ENCODE results near the gene BTNL8.
A peak's percentile ranks its signal among the peaks of the same experiment; 100 is the strongest.

Gene BTNL8

GRCh38 chr5:180853121-180853847 is 45.7 kb upstream of the BTNL8 start:
- Histone ChIP-seq H2BK12ac (ENCODE audit: low read length in 2 of 2) (no peak overlapping the region), H2BK5ac (ENCODE audit: low read depth, low read length, poor library complexity, severe bottlenecking) (no peak overlapping the region)
- WGBS = 93% methylated on average over 12 of the region's 13 CpGs

GRCh38 chr5:180853848-180854176 is 45.1 kb upstream of the BTNL8 start:
- no peak overlapping the region for H3K4me3 ChIP-seq (ENCODE audit: insufficient read depth in 1 of 2, low read depth in 1 of 2, low read length in 2 of 2)
- no peak overlapping the region for H2AFZ ChIP-seq (ENCODE audit: low read depth, low read length)
- no peak overlapping the region for H3K4ac ChIP-seq (ENCODE audit: low read depth in 1 of 2, low read length in 2 of 2)
- no peak overlapping the region for H2BK15ac ChIP-seq (ENCODE audit: low read depth, poor library complexity, severe bottlenecking)
- H3K9me3 ChIP-seq (ENCODE audit: control insufficient read depth, low read length) = peaks cover 26% of the 10 kb centered on the region
- no peak for DNase-seq
- no peak overlapping the region for H2BK120ac ChIP-seq (ENCODE audit: low read depth, low read length)
- H3K27me3 ChIP-seq (ENCODE audit: control insufficient read depth in 1 of 2, insufficient read depth in 1 of 2, low read length in 2 of 2) = no peaks in the 10 kb centered on the region
- no peak overlapping the region for H4K91ac ChIP-seq (ENCODE audit: low read length)
- H3K4me2 ChIP-seq (ENCODE audit: low read length, poor library complexity, severe bottlenecking) = no peak overlapping the region
- peaks cover 36% of the 10 kb centered on the region for H3K79me1 ChIP-seq (replicated peaks; ENCODE audit: low read length, poor library complexity, severe bottlenecking)
- no peak overlapping the region for H4K8ac ChIP-seq (ENCODE audit: low read length)
- H3K4me1 ChIP-seq (ENCODE audit: control insufficient read depth, insufficient read depth, low read depth, low read length) = no peaks in the 10 kb centered on the region
- no peak overlapping the region for H3K9ac ChIP-seq (ENCODE audit: low read length)
- no peak overlapping the region for H2BK5ac ChIP-seq (ENCODE audit: low read depth, low read length, poor library complexity, severe bottlenecking)
- H3K36me3 ChIP-seq (ENCODE audit: control insufficient read depth in 1 of 2, insufficient read depth in 2 of 2, low read depth in 1 of 2, low read length in 2 of 2) = peaks cover 30 to 62% of the 10 kb centered on the region in 2 experiments
- WGBS = 88% methylated on average over 1 of the region's 1 CpG
- no peak overlapping the region for H2AK5ac ChIP-seq (ENCODE audit: low read length, severe bottlenecking)
- H3K23ac ChIP-seq (ENCODE audit: low read length in 2 of 2) = no peak overlapping the region
- no peak overlapping the region for H3K18ac ChIP-seq (ENCODE audit: low read depth in 1 of 2, low read length in 2 of 2)
- H3K27ac ChIP-seq (ENCODE audit: low read length, poor library complexity, severe bottlenecking) = no peak overlapping the region
- H3K14ac ChIP-seq (ENCODE audit: low read length in 2 of 2) = no peak overlapping the region
- H2BK12ac ChIP-seq (ENCODE audit: low read length in 2 of 2) = no peak overlapping the region

More at GRCh38 chr5:180853121-180853847, 45.7 kb upstream of the BTNL8 start:
- H3K79me1 ChIP-seq (replicated peaks; ENCODE audit: low read length, poor library complexity, severe bottlenecking) = peaks cover 33% of the 10 kb centered on the region
- no peak overlapping the region for H3K4ac ChIP-seq (ENCODE audit: low read depth in 1 of 2, low read length in 2 of 2)
- no peaks in the 10 kb centered on the region for H3K27me3 ChIP-seq (ENCODE audit: control insufficient read depth in 1 of 2, insufficient read depth in 1 of 2, low read length in 2 of 2)
- no peak overlapping the region for H3K18ac ChIP-seq (ENCODE audit: low read depth in 1 of 2, low read length in 2 of 2)
- DNase-seq = no peak
- H2BK15ac ChIP-seq (ENCODE audit: low read depth, poor library complexity, severe bottlenecking) = no peak overlapping the region
- no peak overlapping the region for H3K27ac ChIP-seq (ENCODE audit: low read length, poor library complexity, severe bottlenecking)
- no peak overlapping the region for H2AK5ac ChIP-seq (ENCODE audit: low read length, severe bottlenecking)
- H4K91ac ChIP-seq (ENCODE audit: low read length) = no peak overlapping the region
- H3K4me3 ChIP-seq (ENCODE audit: insufficient read depth in 1 of 2, low read depth in 1 of 2, low read length in 2 of 2) = no peak overlapping the region
- H3K23ac ChIP-seq (ENCODE audit: low read length in 2 of 2) = no peak overlapping the region
- no peaks in the 10 kb centered on the region for H3K4me1 ChIP-seq (ENCODE audit: control insufficient read depth, insufficient read depth, low read depth, low read length)
- no peak overlapping the region for H3K4me2 ChIP-seq (ENCODE audit: low read length, poor library complexity, severe bottlenecking)
- H4K8ac ChIP-seq (ENCODE audit: low read length) = no peak overlapping the region
- no peak overlapping the region for H3K9ac ChIP-seq (ENCODE audit: low read length)
- H3K14ac ChIP-seq (ENCODE audit: low read length in 2 of 2) = no peak overlapping the region
- peaks cover 32 to 67% of the 10 kb centered on the region in 2 experiments for H3K36me3 ChIP-seq (ENCODE audit: control insufficient read depth in 1 of 2, insufficient read depth in 2 of 2, low read depth in 1 of 2, low read length in 2 of 2)
- peaks cover 32% of the 10 kb centered on the region for H3K9me3 ChIP-seq (ENCODE audit: control insufficient read depth, low read length)
- no peak overlapping the region for H2BK120ac ChIP-seq (ENCODE audit: low read depth, low read length)
- H2AFZ ChIP-seq (ENCODE audit: low read depth, low read length) = no peak overlapping the region

- WGBS = over 99% methylated on average over 5 of the region's 6 CpGs
- Histone ChIP-seq H3K9me3 (ENCODE audit: control insufficient read depth, low read length) (no peaks in the 10 kb centered on the region), H3K4me1 (ENCODE audit: control insufficient read depth, insufficient read depth, low read depth, low read length) (peaks cover 4% of the 10 kb centered on the region)
Observed at GRCh38 chr5:180858586-180858985, 40.4 kb upstream of the BTNL8 start.

GRCh38 chr5:180860273-180860886 is 38.6 kb upstream of the BTNL8 start:
- Histone ChIP-seq H2BK5ac (ENCODE audit: low read depth, low read length, poor library complexity, severe bottlenecking) (no peak overlapping the region), H3K9ac (ENCODE audit: low read length) (peak overlapping the region; percentile 96), H2AK5ac (ENCODE audit: low read length, severe bottlenecking) (no peak overlapping the region), H2AFZ (ENCODE audit: low read depth, low read length) (peak overlapping the region; percentile 30), H2BK15ac (ENCODE audit: low read depth, poor library complexity, severe bottlenecking) (no peak overlapping the region), H4K91ac (ENCODE audit: low read length) (no peak overlapping the region), H3K4me3 (ENCODE audit: insufficient read depth in 1 of 2, low read depth in 1 of 2, low read length in 2 of 2) (peak overlapping the region; percentile 98 to 99), H4K8ac (ENCODE audit: low read length) (no peak overlapping the region), H3K14ac (ENCODE audit: low read length in 2 of 2) (peak overlapping the region in 1 of 2 experiments; percentile 98), H3K18ac (ENCODE audit: low read depth in 1 of 2, low read length in 2 of 2) (peak overlapping the region; percentile 79 to 92), H3K36me3 (ENCODE audit: control insufficient read depth in 1 of 2, insufficient read depth in 2 of 2, low read depth in 1 of 2, low read length in 2 of 2) (peaks cover 9 to 11% of the 10 kb centered on the region in 2 experiments), H2BK12ac (ENCODE audit: low read length in 2 of 2) (peak overlapping the region in 1 of 2 experiments; percentile 63), H3K4ac (ENCODE audit: low read depth in 1 of 2, low read length in 2 of 2) (peak overlapping the region; percentile 83 to 88), H3K4me1 (ENCODE audit: control insufficient read depth, insufficient read depth, low read depth, low read length) (peaks cover 4% of the 10 kb centered on the region), H3K79me1 (replicated peaks; ENCODE audit: low read length, poor library complexity, severe bottlenecking) (peaks cover 21% of the 10 kb centered on the region), H2BK120ac (ENCODE audit: low read depth, low read length) (peak overlapping the region; percentile 82), H3K23ac (ENCODE audit: low read length in 2 of 2) (peak overlapping the region in 1 of 2 experiments; percentile 57), H3K9me3 (ENCODE audit: control insufficient read depth, low read length) (no peaks in the 10 kb centered on the region), H3K27me3 (ENCODE audit: control insufficient read depth in 1 of 2, insufficient read depth in 1 of 2, low read length in 2 of 2) (no peaks in the 10 kb centered on the region), H3K27ac (ENCODE audit: low read length, poor library complexity, severe bottlenecking) (peak overlapping the region; percentile 59), H3K4me2 (ENCODE audit: low read length, poor library complexity, severe bottlenecking) (peak overlapping the region; percentile 89)
- DNase-seq = peak; percentile 14
- WGBS = 0% methylated on average over 8 of the region's 18 CpGs

More at GRCh38 chr5:180858586-180858985, 40.4 kb upstream of the BTNL8 start:
- no peak overlapping the region for H2BK120ac ChIP-seq (ENCODE audit: low read depth, low read length)
- no peak overlapping the region for H3K4me2 ChIP-seq (ENCODE audit: low read length, poor library complexity, severe bottlenecking)
- H4K91ac ChIP-seq (ENCODE audit: low read length) = no peak overlapping the region
- no peak overlapping the region for H3K4me3 ChIP-seq (ENCODE audit: insufficient read depth in 1 of 2, low read depth in 1 of 2, low read length in 2 of 2)
- H3K4ac ChIP-seq (ENCODE audit: low read depth in 1 of 2, low read length in 2 of 2) = no peak overlapping the region
- H3K36me3 ChIP-seq (ENCODE audit: control insufficient read depth in 1 of 2, insufficient read depth in 2 of 2, low read depth in 1 of 2, low read length in 2 of 2) = peaks cover 12 to 28% of the 10 kb centered on the region in 2 experiments
- DNase-seq = no peak
- H3K23ac ChIP-seq (ENCODE audit: low read length in 2 of 2) = no peak overlapping the region
- no peaks in the 10 kb centered on the region for H3K27me3 ChIP-seq (ENCODE audit: control insufficient read depth in 1 of 2, insufficient read depth in 1 of 2, low read length in 2 of 2)
- no peak overlapping the region for H2AK5ac ChIP-seq (ENCODE audit: low read length, severe bottlenecking)
- H2BK5ac ChIP-seq (ENCODE audit: low read depth, low read length, poor library complexity, severe bottlenecking) = no peak overlapping the region
- no peak overlapping the region for H4K8ac ChIP-seq (ENCODE audit: low read length)
- no peak overlapping the region for H2BK15ac ChIP-seq (ENCODE audit: low read depth, poor library complexity, severe bottlenecking)
- no peak overlapping the region for H3K18ac ChIP-seq (ENCODE audit: low read depth in 1 of 2, low read length in 2 of 2)
- H3K14ac ChIP-seq (ENCODE audit: low read length in 2 of 2) = no peak overlapping the region
- no peak overlapping the region for H3K9ac ChIP-seq (ENCODE audit: low read length)
- no peak overlapping the region for H2BK12ac ChIP-seq (ENCODE audit: low read length in 2 of 2)
- no peak overlapping the region for H2AFZ ChIP-seq (ENCODE audit: low read depth, low read length)
- peaks cover 27% of the 10 kb centered on the region for H3K79me1 ChIP-seq (replicated peaks; ENCODE audit: low read length, poor library complexity, severe bottlenecking)
- no peak overlapping the region for H3K27ac ChIP-seq (ENCODE audit: low read length, poor library complexity, severe bottlenecking)

Measured in mesenchymal stem cell (in vitro differentiated cells and primary cell).